ENCODE results near the gene ZFP36L1.

Gene ZFP36L1

GRCh38 chr14:68748691-68749090 lies 44.2 kb downstream of the ZFP36L1 start (continued):
- no peak for TF ChIP-seq ZFP30 (CRISPR knock-in tag; IDR thresholded peaks at IDR 0.05)

DNA sequence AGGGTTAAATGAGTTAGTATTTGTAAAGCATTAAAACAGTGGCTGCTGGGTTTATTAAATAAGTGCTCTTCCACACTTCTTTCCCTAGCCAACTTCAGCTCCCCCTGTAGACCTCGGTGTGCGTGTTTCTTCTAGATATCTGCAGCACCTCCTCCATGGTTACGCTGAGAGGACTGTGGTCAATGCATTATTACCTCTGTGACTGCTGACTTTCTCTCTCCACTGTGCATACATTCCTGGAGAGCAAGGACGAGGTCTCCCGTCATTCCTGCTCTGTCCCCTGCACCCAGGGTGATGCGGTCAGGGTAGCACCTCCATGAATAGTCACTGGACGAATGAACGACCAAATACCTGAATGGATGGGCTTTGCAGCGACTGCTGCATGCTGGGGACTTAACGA lies 44.6 kb downstream of the ZFP36L1 start:
- no peak for ATAC-seq
- TF ChIP-seq ZNF70 (CRISPR knock-in tag; IDR thresholded peaks at IDR 0.05), result no peak
- TF ChIP-seq PPARA (CRISPR knock-in tag; IDR thresholded peaks at IDR 0.05; ENCODE audit: borderline replicate concordance), result no peak
- TF ChIP-seq ZFP3 (CRISPR knock-in tag; IDR thresholded peaks at IDR 0.05), result no peak
- TF ChIP-seq ZNF8 (CRISPR knock-in tag; IDR thresholded peaks at IDR 0.05), result no peak
- TF ChIP-seq TOX (CRISPR knock-in tag; IDR thresholded peaks at IDR 0.05; ENCODE audit: borderline replicate concordance), result no peak
- TF ChIP-seq ZNF565 (CRISPR knock-in tag; conservative IDR thresholded peaks at IDR 0.05; ENCODE audit: low read depth), result no peak
- TF ChIP-seq ZFP30 (CRISPR knock-in tag; IDR thresholded peaks at IDR 0.05), result no peak
- TF ChIP-seq, protein P1, sequence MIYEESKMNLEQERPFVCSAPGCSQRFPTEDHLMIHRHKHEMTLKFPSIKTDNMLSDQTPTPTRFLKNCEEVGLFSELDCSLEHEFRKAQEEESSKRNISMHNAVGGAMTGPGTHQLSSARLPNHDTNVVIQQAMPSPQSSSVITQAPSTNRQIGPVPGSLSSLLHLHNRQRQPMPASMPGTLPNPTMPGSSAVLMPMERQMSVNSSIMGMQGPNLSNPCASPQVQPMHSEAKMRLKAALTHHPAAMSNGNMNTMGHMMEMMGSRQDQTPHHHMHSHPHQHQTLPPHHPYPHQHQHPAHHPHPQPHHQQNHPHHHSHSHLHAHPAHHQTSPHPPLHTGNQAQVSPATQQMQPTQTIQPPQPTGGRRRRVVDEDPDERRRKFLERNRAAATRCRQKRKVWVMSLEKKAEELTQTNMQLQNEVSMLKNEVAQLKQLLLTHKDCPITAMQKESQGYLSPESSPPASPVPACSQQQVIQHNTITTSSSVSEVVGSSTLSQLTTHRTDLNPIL (CRISPR knock-in tag; IDR thresholded peaks at IDR 0.05; ENCODE audit: low read depth), result no peak
- TF ChIP-seq SNAI2 (CRISPR knock-in tag; IDR thresholded peaks at IDR 0.05), result no peak
- TF ChIP-seq OSR1 (CRISPR knock-in tag; IDR thresholded peaks at IDR 0.05), result no peak
- no peak for TF ChIP-seq ARNTL (CRISPR knock-in tag; IDR thresholded peaks at IDR 0.05; ENCODE audit: borderline replicate concordance, low read depth)
- TF ChIP-seq CSDC2 (CRISPR knock-in tag; IDR thresholded peaks at IDR 0.05), result no peak

DNA sequence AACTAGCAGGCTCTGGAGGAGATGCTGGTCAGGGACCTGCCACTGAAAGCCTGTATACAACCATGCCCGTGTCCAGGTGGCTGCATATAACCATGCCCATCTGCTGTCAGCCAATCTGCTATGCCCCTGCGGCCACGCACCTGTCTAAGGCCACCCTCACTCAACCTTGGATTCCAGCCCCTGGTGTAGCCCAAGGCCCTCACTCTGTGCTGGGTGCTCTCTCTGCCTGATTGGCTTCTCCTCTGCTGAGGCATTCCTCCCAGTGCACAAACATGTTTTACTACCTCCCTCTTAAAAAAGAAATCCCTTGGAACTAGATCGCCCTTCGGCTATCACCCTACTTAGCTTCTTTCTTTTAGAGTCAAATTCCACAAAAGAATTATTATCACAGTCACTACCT lies 45.5 kb downstream of the ZFP36L1 start:
- no peak for TF ChIP-seq CSDC2 (CRISPR knock-in tag; IDR thresholded peaks at IDR 0.05)
- TF ChIP-seq ZC3H10 (CRISPR knock-in tag; IDR thresholded peaks at IDR 0.05), result no peak
- TF ChIP-seq PPARA (CRISPR knock-in tag; IDR thresholded peaks at IDR 0.05; ENCODE audit: borderline replicate concordance), result no peak
- no peak for TF ChIP-seq ZNF565 (CRISPR knock-in tag; conservative IDR thresholded peaks at IDR 0.05; ENCODE audit: low read depth)
- TF ChIP-seq OSR1 (CRISPR knock-in tag; IDR thresholded peaks at IDR 0.05), result no peak
- no peak for TF ChIP-seq CSRNP3 (CRISPR knock-in tag; IDR thresholded peaks at IDR 0.05)
- no peak for ATAC-seq

- no peak for ATAC-seq
- TF ChIP-seq TSHZ2 (CRISPR knock-in tag; IDR thresholded peaks at IDR 0.05), result no peak
- TF ChIP-seq CSDC2 (CRISPR knock-in tag; IDR thresholded peaks at IDR 0.05), result no peak
- TF ChIP-seq PPARA (CRISPR knock-in tag; IDR thresholded peaks at IDR 0.05; ENCODE audit: borderline replicate concordance), result no peak
- no peak for TF ChIP-seq ZNF8 (CRISPR knock-in tag; IDR thresholded peaks at IDR 0.05)
- TF ChIP-seq TOX (CRISPR knock-in tag; IDR thresholded peaks at IDR 0.05; ENCODE audit: borderline replicate concordance), result no peak
- TF ChIP-seq, protein P1 (CRISPR knock-in tag; IDR thresholded peaks at IDR 0.05; ENCODE audit: low read depth), result no peak
- TF ChIP-seq ESRRG (CRISPR knock-in tag; IDR thresholded peaks at IDR 0.05), result no peak
- TF ChIP-seq RARB (CRISPR knock-in tag; IDR thresholded peaks at IDR 0.05), result no peak
- TF ChIP-seq CSRNP3 (CRISPR knock-in tag; IDR thresholded peaks at IDR 0.05), result no peak
- no peak for TF ChIP-seq TCF4 (CRISPR knock-in tag; IDR thresholded peaks at IDR 0.05; ENCODE audit: borderline replicate concordance)
- no peak for TF ChIP-seq BACH2 (CRISPR knock-in tag; IDR thresholded peaks at IDR 0.05; ENCODE audit: borderline replicate concordance)
- no peak for TF ChIP-seq ZFP30 (CRISPR knock-in tag; IDR thresholded peaks at IDR 0.05)
- TF ChIP-seq ZC3H10 (CRISPR knock-in tag; IDR thresholded peaks at IDR 0.05), result no peak
- TF ChIP-seq SNAI2 (CRISPR knock-in tag; IDR thresholded peaks at IDR 0.05), result no peak
- TF ChIP-seq GLIS3 (CRISPR knock-in tag; IDR thresholded peaks at IDR 0.05), result no peak
Measured at GRCh38 chr14:68744613-68745012, 48.3 kb downstream of the ZFP36L1 start.

All from SK-N-SH treated with all-trans-retinoic acid at 6 μM for 48 hours (cell line).